Mesenchymal stem cell (in vitro differentiated cells and primary cell): ENCODE data around the gene PPP1R3E.
"Not testable (repeated sequence)": the region's sequence is repeated elsewhere in the genome, so short reads cannot be mapped to it uniquely, and the experiment has no call there.

Experiments
- DNase-seq: peaks from one replicate; pipeline ENCODE4 v3.0.0-alpha.2; 2013
- H2AFZ ChIP-seq: one replicate; pipeline ENCODE4 v1.6.1; 2013; ENCODE audit warnings: low read depth, mild to moderate bottlenecking, control low read depth, inconsistent platforms, low read length, moderate library complexity
- H2AK5ac ChIP-seq: 2 replicates; pipeline ENCODE4 v1.6.1; 2013; ENCODE audit warnings: low read length, moderate library complexity, mild to moderate bottlenecking, inconsistent platforms; ENCODE audit not compliant: severe bottlenecking
- H2BK120ac ChIP-seq: one replicate; pipeline ENCODE4 v1.6.1; 2013; ENCODE audit warnings: low read depth, mild to moderate bottlenecking, inconsistent platforms, low read length, moderate library complexity
- H2BK12ac ChIP-seq, 2 experiments: one replicate each; pipeline ENCODE4 v1.6.1; 2013; ENCODE audit warnings: inconsistent platforms in 2 of 2, low read length in 2 of 2, mild to moderate bottlenecking in 2 of 2, moderate library complexity in 2 of 2, control low read depth in 1 of 2
- H2BK15ac ChIP-seq: one replicate; pipeline ENCODE4 v1.6.1; 2013; ENCODE audit warnings: mild to moderate bottlenecking, low read depth, inconsistent platforms; ENCODE audit not compliant: poor library complexity, severe bottlenecking
- H2BK5ac ChIP-seq: 2 replicates; pipeline ENCODE4 v1.6.1; 2013; ENCODE audit warnings: low read depth, mild to moderate bottlenecking, low read length, control low read depth, inconsistent platforms; ENCODE audit not compliant: poor library complexity, severe bottlenecking
- H3K14ac ChIP-seq, 2 experiments: one replicate each; pipeline ENCODE4 v1.6.1; 2013; ENCODE audit warnings: inconsistent platforms in 2 of 2, low read length in 2 of 2, control low read depth in 1 of 2, mild to moderate bottlenecking in 1 of 2, moderate library complexity in 1 of 2
- H3K18ac ChIP-seq, 2 experiments: one replicate each; pipeline ENCODE4 v1.6.1; 2013; ENCODE audit warnings: inconsistent platforms in 2 of 2, low read length in 2 of 2, control low read depth in 1 of 2, low read depth in 1 of 2, mild to moderate bottlenecking in 1 of 2
- H3K23ac ChIP-seq, 2 experiments: one replicate each; pipeline ENCODE4 v1.6.1; 2013; ENCODE audit warnings: inconsistent platforms in 2 of 2, low read length in 2 of 2, mild to moderate bottlenecking in 2 of 2, moderate library complexity in 2 of 2, control low read depth in 1 of 2
- H3K27ac ChIP-seq: 2 replicates; pipeline ENCODE4 v1.5.1; 2013; ENCODE audit warnings: mild to moderate bottlenecking, moderate library complexity, low read length, control low read depth, inconsistent platforms; ENCODE audit not compliant: poor library complexity, severe bottlenecking
- H3K27me3 ChIP-seq, 2 experiments: 2 replicates each; pipeline versions ENCODE4 v1.6.1 to v1.7.0; 2013; ENCODE audit warnings: low read length in 2 of 2, mild to moderate bottlenecking in 2 of 2, moderate library complexity in 2 of 2, control low read depth in 1 of 2, inconsistent platforms in 1 of 2; ENCODE audit not compliant: control insufficient read depth in 1 of 2, insufficient read depth in 1 of 2
- H3K36me3 ChIP-seq, 2 experiments: 2 replicates each; pipeline versions ENCODE4 v1.6.1 to v1.7.0; 2013; ENCODE audit warnings: low read length in 2 of 2, control low read depth in 1 of 2, inconsistent platforms in 1 of 2, low read depth in 1 of 2, mild to moderate bottlenecking in 1 of 2; ENCODE audit not compliant: insufficient read depth in 2 of 2, control insufficient read depth in 1 of 2
- H3K4ac ChIP-seq, 2 experiments: one replicate each; pipeline ENCODE4 v1.6.1; 2013; ENCODE audit warnings: inconsistent platforms in 2 of 2, low read length in 2 of 2, mild to moderate bottlenecking in 2 of 2, moderate library complexity in 2 of 2, control low read depth in 1 of 2, low read depth in 1 of 2
- H3K4me1 ChIP-seq: 2 replicates; pipeline ENCODE4 v1.6.1; 2013; ENCODE audit warnings: low read depth, low read length, control low read depth; ENCODE audit not compliant: control insufficient read depth, insufficient read depth
- H3K4me2 ChIP-seq: 2 replicates; pipeline ENCODE4 v1.6.1; 2013; ENCODE audit warnings: low read length, mild to moderate bottlenecking, inconsistent platforms; ENCODE audit not compliant: poor library complexity, severe bottlenecking
- H3K4me3 ChIP-seq, 2 experiments: 2 replicates each; pipeline versions ENCODE4 v1.5.1 to v1.7.0; 2013; ENCODE audit warnings: low read length in 2 of 2, mild to moderate bottlenecking in 2 of 2, control low read depth in 1 of 2, low read depth in 1 of 2; ENCODE audit not compliant: insufficient read depth in 1 of 2
- H3K79me1 ChIP-seq: replicated peaks from 2 replicates; pipeline ENCODE4 v1.6.1; 2013; ENCODE audit warnings: mild to moderate bottlenecking, control low read depth, low read length, inconsistent platforms; ENCODE audit not compliant: poor library complexity, severe bottlenecking
- H3K9ac ChIP-seq: 2 replicates; pipeline ENCODE4 v1.7.0; 2013; ENCODE audit warnings: mild to moderate bottlenecking, low read length, moderate library complexity
- H3K9me3 ChIP-seq: 2 replicates; pipeline ENCODE4 v1.7.0; 2013; ENCODE audit warnings: mild to moderate bottlenecking, low read length; ENCODE audit not compliant: control insufficient read depth
- H4K8ac ChIP-seq: one replicate; pipeline ENCODE4 v1.6.1; 2013; ENCODE audit warnings: inconsistent platforms, mild to moderate bottlenecking, low read length, moderate library complexity
- H4K91ac ChIP-seq: one replicate; pipeline ENCODE4 v1.6.1; 2013; ENCODE audit warnings: mild to moderate bottlenecking, low read length, inconsistent platforms
- WGBS: methylation state at CpG from one replicate; pipeline ENCODE4 v1.1.7; 2013; ENCODE audit warnings: mixed read lengths; 5-methylcytosine and 5-hydroxymethylcytosine counted together

The PPP1R3E gene

DNA sequence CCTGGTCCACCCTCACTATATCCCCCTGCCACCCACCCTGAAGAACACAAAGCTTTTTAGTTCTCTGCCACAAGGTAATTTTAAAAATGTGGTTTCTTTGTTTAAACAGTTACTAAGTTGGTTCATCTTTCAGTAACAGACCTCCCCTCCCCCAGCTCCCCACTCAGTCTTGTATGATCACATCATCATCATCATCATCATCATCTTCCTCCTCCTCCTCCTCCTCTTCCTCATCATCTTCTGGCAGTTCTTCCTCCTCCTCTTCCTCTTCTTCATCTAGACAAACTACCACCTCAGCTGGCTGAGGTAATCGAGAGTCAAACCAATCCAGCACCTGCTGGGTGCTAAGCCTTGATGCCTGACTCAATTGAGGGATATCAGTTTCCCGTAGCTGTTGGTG, 27.2 kb downstream of the PPP1R3E start:
- no peak overlapping the region for H3K23ac ChIP-seq
- H4K8ac ChIP-seq = no peak overlapping the region
- H3K79me1 ChIP-seq = peaks cover 23% of the 10 kb centered on the region
- peaks cover 14 to 22% of the 10 kb centered on the region in 2 experiments for H3K36me3 ChIP-seq
- H3K4ac ChIP-seq = no peak overlapping the region
- no peak overlapping the region for H2BK120ac ChIP-seq
- H3K9me3 ChIP-seq = no peaks in the 10 kb centered on the region
- H2AK5ac ChIP-seq = no peak overlapping the region
- no peak overlapping the region for H3K27ac ChIP-seq
- H2AFZ ChIP-seq = no peak overlapping the region
- H3K18ac ChIP-seq = no peak overlapping the region
- H3K27me3 ChIP-seq = no peaks in the 10 kb centered on the region
- H3K4me1 ChIP-seq = peaks cover 2% of the 10 kb centered on the region
- H3K14ac ChIP-seq = no peak overlapping the region
- 68% methylated on average over 2 of the region's 2 CpGs for WGBS
- H2BK15ac ChIP-seq = no peak overlapping the region
- H3K9ac ChIP-seq = no peak overlapping the region
- H2BK12ac ChIP-seq = no peak overlapping the region
- H3K4me3 ChIP-seq = no peak overlapping the region
- DNase-seq = no peak
- H2BK5ac ChIP-seq = no peak overlapping the region
- no peak overlapping the region for H4K91ac ChIP-seq
- H3K4me2 ChIP-seq = no peak overlapping the region

DNA sequence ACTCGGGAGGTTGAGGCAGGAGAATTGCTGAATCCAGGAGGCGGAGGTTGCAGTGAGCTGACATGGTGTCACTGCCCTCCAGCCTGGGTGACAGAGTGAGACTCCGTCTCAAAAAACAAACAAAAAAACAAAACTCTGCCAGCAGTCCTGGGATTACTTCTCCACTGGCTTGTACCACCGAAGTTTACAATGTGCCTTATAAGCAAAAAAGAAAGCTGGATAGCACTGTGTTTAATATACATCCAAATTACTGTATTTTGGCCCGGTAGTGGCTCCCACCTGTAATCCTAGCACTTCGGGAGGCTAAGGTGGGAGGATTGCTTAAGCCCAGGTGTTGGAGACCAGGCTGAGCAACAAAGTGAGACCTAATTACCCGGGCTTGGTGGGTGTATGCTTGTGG, 33.5 kb downstream of the PPP1R3E start:
- H3K23ac ChIP-seq = no peak overlapping the region
- no peaks in the 10 kb centered on the region for H3K79me1 ChIP-seq
- no peaks in the 10 kb centered on the region for H3K36me3 ChIP-seq
- H2BK5ac ChIP-seq = no peak overlapping the region
- no peak overlapping the region for H3K18ac ChIP-seq
- H3K9ac ChIP-seq = no peak overlapping the region
- no peak overlapping the region for H2AK5ac ChIP-seq
- no peak overlapping the region for H4K8ac ChIP-seq
- no peaks in the 10 kb centered on the region for H3K4me1 ChIP-seq
- no peaks in the 10 kb centered on the region for H3K9me3 ChIP-seq
- DNase-seq = no peak
- 76% methylated on average over 6 of the region's 7 CpGs for WGBS
- H3K4me3 ChIP-seq = no peak overlapping the region
- no peak overlapping the region for H3K14ac ChIP-seq
- H3K27ac ChIP-seq = no peak overlapping the region
- no peak overlapping the region for H2AFZ ChIP-seq
- no peak overlapping the region for H2BK12ac ChIP-seq
- no peak overlapping the region for H3K4ac ChIP-seq
- no peak overlapping the region for H2BK120ac ChIP-seq
- H2BK15ac ChIP-seq = no peak overlapping the region
- no peak overlapping the region for H4K91ac ChIP-seq
- no peaks in the 10 kb centered on the region for H3K27me3 ChIP-seq
- no peak overlapping the region for H3K4me2 ChIP-seq

DNA sequence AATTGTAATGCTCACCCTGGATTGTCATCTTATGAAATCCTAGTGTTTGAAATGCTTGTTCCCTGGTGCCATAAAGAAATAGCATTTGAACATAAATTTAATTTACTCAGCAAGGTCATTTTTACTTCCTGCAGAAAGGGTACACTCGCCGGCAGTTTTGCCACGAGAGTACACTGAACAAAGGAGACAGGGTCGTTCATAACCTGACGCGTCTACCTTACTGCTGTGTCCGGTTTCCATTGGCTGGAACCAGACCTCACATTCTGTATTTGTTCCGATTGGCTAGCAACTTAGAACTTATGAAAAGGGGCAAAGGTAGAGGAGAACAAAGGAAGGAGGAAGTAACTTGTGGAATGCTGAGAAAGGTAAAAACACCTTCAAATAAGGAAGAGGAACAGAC, 41.8 kb downstream of the PPP1R3E start:
- H3K27me3 ChIP-seq = peaks cover 18 to 24% of the 10 kb centered on the region in 2 experiments
- DNase-seq, H3K9me3 ChIP-seq, H3K27ac ChIP-seq, H3K79me1 ChIP-seq, H3K4me2 ChIP-seq, H4K8ac ChIP-seq, H3K23ac ChIP-seq, H4K91ac ChIP-seq, H2AFZ ChIP-seq, H2BK12ac ChIP-seq, H3K18ac ChIP-seq, H3K4me3 ChIP-seq, H2BK120ac ChIP-seq, H3K4ac ChIP-seq, H2AK5ac ChIP-seq, H3K36me3 ChIP-seq, H3K14ac ChIP-seq, H2BK5ac ChIP-seq, H3K9ac ChIP-seq, H2BK15ac ChIP-seq, H3K4me1 ChIP-seq: not testable (repeated sequence)
- WGBS = 88% methylated on average over 8 of the region's 8 CpGs

DNA sequence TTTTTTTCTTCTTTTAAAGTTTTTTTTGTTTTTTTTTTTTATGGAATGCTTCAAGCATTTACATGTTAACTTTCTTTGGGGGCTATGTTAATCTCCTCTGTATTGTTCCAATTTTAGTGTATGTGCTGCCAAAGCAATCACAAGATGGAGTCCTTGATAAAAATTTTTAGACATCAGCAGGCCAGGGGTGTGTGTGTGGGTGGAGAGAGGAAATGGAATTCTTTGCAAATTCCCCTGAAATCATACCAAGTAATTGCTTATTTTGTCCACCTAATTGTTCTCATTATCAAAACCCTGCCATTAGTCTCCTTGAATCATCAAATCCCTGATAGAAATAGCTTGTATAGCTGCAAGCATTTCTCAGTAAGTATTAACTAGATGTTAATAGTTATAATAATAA, 43.2 kb downstream of the PPP1R3E start:
- Histone ChIP-seq H3K4ac (no peak overlapping the region), H3K27me3 (peaks cover 19 to 24% of the 10 kb centered on the region in 2 experiments), H3K9ac (no peak overlapping the region), H2BK12ac (no peak overlapping the region), H3K9me3 (no peaks in the 10 kb centered on the region), H4K8ac (no peak overlapping the region), H3K36me3 (no peaks in the 10 kb centered on the region), H3K4me2 (no peak overlapping the region), H2AK5ac (no peak overlapping the region), H2BK15ac (no peak overlapping the region), H3K23ac (no peak overlapping the region), H2AFZ (no peak overlapping the region), H3K4me1 (no peaks in the 10 kb centered on the region), H3K27ac (no peak overlapping the region), H3K18ac (no peak overlapping the region), H4K91ac (no peak overlapping the region), H3K4me3 (no peak overlapping the region), H3K14ac (no peak overlapping the region), H3K79me1 (no peaks in the 10 kb centered on the region), H2BK5ac (no peak overlapping the region), H2BK120ac (no peak overlapping the region)
- no peak for DNase-seq
